Esophagus mucosa (tissue), 1 donor: Measurements from ENCODE around the gene ULK3. TPM values are rescaled to one million over a fixed set of nuclear protein-coding genes. Genes with fewer than 3 reads are reported as not detected.

Source experiments
- ATAC-seq: fragments of 200-7000 bp; cut with Tn5 transposase; one replicate; pipeline ENCODE4 v1.9.1; 2020
- total RNA-seq: library from RNA; stranded (reverse); gene quantifications from one replicate; pipeline ENCODE4 v1.2.4, GENCODE V29; 2023
- donor health status: DM: yes; HTN: yes; CAD: no.

ULK3 gene
- total RNA-seq, 1 donor from 2014 or later, result 43.3 TPM

- ATAC-seq, result no peak
Observed at GRCh38 chr15:74839526-74840395, 3.2 kb downstream of the ULK3 start.

GRCh38 chr15:74838746-74839525, 4.0 kb downstream of the ULK3 start:
- no peak for ATAC-seq

GRCh38 chr15:74838137-74838516, 4.8 kb downstream of the ULK3 start:
- no peak for ATAC-seq

DNA sequence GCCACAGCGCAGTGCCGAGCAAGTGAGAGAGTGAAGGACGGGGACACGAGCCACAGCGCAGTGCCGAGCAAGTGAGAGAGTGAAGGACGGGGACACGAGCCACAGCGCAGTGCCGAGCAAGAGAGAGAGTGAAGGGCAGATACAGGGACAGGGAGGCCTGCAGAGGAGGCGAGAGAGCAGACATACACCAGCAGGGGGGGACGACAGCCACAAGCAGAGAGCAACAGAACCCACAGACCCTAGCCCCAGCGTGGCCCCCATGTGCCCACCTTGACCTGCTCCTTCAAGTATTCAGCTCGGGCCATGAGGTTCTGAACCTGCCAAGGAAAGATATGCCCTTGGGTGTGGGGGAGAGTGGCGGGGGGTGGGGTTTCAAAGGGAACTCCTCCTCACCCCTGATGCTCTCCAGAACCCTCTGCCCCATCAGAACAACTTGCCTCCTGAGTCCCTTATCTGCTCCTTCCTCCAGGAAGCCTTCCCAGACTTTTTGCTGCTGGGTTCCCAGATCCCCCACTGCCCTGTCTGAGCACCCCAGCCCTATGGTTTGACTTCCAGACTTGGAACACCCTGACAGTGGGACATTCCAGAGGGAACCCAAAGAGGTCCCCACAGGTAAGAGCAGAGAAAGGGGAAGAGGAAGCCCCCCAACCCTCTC, 5.3 kb downstream of the ULK3 start:
- ATAC-seq, result no peak

- no peak for ATAC-seq
Observed at GRCh38 chr15:74836846-74837245, 6.1 kb downstream of the ULK3 start.

DNA sequence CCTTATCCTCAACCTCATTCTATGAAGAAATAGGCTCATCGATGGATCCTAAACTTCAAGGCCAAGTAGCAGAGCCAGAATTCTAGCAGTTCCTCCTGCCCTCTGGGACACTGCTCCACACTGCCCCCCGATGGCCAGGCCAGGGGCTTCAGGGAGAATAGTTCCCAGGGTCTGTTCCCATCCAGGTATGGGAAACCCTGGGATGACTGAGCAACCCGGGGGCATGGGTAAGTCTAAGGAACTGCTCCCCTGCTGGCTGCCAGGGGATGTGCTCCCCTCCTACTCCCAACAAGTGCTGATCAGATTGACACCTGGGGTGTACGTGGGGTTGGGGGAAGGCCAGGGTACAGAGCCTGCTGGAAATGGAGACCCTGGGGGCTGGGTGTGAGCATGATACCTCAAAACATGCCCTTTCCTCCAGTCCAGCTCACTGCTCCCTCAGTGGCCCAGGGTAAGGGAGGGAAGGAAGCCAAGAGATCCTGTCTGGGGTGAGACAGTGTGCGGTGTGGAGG, 7.6 kb downstream of the ULK3 start:
- ATAC-seq, result peak; percentile 47

DNA sequence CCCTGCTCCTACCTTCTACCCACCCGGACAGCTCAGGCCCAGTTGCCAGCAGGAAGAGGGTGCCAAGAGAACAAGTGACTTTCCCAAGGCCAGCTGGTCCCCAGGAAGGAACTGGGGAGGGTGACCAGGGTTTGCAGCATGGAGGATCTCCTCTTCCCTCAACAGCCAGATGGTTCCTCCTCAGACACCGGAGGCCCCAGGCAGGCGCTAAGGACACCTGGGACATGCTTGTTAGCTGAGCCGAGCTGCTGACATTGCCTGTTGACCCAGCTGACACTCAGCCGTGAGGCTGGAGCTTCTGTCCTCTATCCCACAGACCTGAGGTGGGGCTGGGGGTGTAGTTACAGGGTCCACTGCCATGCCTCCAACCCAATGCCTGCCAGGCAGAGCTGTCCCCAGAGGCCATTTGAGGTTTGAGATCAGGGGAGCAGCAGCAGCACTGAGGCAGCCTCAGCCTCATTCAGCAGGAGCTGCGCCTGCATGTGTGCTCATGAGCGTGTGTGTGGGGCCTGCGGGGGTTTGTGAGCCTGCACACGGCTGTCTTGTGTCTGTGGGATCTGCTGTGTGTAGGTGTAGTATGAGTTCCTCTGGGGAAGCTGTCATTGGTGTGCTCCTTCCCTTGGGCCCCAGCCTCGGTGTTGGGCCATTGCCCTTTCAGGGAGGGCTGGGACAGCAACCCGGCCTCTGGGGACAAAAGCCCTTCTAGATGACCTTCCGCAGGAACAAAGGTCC, 9.4 kb downstream of the ULK3 start:
- ATAC-seq, result no peak

GRCh38 chr15:74832826-74833225, 10.1 kb downstream of the ULK3 start:
- ATAC-seq, result no peak

DNA sequence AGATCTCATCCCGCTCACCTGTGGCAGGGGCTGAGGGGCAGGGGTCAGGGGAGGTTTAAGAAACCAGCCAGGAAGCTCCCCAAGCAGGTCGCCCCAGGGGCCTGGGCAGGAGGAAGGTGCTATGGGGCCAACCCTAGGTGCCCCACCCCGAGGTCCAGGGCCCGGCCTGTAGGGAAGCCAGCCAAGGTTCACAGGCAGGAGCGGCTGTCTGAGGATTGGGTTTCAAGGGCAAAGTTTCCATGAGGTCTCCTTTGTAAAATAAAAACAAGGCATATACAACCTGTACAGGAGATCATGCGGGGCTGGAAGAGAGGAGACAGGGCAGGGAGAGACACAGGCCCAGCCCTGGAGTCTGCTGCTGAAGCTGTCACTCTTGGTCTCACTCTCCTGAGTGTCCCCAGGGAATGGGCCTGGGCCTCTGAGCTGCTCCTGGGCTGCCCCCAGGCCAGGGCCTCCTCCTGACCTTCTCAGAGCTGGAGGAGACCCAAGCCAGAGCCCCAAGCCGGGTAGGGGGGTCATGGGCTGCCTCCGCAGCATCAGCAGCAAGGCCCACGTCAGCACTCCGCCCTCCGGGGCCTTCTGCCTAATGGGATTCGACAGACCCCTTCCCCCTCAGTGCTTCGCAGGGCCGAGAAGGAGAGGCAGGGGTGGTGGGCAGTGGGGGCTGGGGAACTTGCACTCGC, 11.0 kb downstream of the ULK3 start:
- no peak for ATAC-seq

DNA sequence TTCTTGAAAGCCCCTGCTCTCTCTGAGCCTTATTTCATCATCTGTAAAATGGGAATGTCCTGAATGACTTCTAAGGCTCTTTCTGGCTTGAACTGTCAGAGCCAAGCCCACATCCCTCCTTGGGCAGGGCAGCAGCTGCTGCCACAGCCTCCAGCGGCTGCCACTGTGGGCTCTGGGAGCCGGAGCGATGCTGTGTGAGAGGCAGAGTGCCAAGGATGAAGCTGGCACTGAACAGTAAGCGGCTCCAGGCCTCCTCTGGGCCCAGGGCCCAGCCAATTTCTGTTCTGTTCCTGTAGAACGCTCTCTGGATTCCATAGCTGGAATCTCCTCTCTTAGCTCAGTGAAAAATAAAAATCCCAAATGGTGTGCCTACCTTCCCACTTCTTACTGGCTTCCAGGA, 12.1 kb downstream of the ULK3 start:
- no peak for ATAC-seq

- ATAC-seq, result no peak
Observed at GRCh38 chr15:74829991-74830390, 13.0 kb downstream of the ULK3 start.

DNA sequence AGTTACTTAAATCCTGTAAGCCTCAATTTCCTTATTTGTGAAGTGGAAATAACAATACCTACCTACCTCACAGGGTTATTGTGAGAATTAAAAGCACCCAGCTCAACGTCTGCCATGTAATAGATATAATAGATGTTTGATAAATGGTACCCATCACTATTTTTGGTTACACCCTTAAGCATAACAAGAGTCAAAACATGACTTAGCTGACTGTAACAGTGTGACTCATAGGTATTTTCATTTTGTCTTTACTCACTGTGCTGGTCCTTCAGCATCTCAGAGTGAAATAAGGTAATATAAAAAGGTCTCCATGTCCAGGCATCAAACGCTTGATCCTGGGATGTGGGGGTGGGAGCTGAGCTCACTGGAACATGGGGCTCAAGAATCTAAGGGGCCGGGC, 13.5 kb downstream of the ULK3 start:
- ATAC-seq, result peak; percentile 15

DNA sequence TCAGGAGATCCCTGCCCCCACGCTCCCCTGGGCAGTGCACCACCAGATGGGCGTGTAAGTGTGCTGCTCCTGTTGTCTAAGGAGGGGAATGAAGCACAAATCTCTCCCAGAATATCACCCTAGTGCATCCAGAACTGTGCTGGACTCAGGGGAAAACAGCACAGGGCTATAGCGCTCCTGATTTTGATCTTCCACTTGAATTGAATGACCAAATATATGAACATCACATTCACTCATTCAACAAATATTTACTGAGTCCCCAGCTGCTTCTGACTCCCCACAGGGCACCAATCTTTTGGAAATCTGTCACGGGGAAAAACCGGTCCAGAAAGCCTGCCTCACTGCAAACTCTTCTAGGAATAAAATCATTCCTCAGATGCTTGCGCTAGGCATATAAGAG, 14.1 kb downstream of the ULK3 start:
- no peak for ATAC-seq

DNA sequence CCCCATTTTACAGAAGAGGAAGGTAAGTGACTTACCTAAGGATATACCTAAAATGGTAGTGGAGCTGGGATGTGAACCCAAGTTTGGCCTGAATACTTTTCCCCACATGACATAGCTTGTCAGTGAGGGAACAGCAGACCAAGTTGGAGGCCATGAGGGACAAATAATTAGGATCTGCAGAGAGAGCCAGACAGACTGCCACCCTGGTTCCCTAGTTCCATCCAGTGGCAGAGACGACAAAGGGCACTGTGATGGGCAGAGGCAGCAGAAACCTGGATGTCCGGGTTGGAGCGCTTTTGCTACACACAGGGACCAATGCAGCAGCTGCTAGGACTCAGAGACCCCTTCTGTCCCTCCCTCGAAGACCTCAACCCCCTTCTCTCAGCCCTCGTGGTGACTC, 15.3 kb downstream of the ULK3 start:
- no peak for ATAC-seq

GRCh38 chr15:74826921-74827320, 16.0 kb downstream of the ULK3 start:
- no peak for ATAC-seq

GRCh38 chr15:74826364-74826819, 16.6 kb downstream of the ULK3 start, which contains the start of gene CPLX3:
Gene CPLX3, plus strand, starts transcription at chr15:74826627. Its CDS starts 77 bp downstream, at chr15:74826704.
- ATAC-seq, result peak; percentile 30

- no peak for ATAC-seq
Observed at GRCh38 chr15:74825866-74826265, 17.1 kb downstream of the ULK3 start.

- ATAC-seq, result no peak
Observed at GRCh38 chr15:74824976-74825375, 18.0 kb downstream of the ULK3 start.

DNA sequence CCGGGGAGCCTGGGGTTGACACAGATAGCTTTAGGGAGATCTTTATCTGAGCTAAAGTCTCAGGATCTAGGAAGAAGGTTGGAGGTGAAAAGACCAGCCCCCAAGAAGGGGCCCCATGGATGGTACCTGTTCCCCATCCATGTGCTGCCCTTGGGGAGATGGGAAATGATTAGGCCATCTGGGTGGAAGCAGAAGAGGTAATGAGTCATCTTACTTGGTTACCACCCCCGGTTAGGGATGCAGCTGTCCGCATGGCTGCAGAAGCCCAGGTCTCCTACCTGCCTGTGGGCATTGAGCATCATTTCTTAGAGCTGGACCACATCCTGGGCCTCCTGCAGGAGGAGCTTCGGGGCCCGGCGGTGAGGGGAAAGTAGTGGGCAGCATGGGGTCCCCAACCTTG, 19.6 kb downstream of the ULK3 start:
- no peak for ATAC-seq

GRCh38 chr15:74822233-74822632, 20.7 kb downstream of the ULK3 start:
- ATAC-seq, result no peak

DNA sequence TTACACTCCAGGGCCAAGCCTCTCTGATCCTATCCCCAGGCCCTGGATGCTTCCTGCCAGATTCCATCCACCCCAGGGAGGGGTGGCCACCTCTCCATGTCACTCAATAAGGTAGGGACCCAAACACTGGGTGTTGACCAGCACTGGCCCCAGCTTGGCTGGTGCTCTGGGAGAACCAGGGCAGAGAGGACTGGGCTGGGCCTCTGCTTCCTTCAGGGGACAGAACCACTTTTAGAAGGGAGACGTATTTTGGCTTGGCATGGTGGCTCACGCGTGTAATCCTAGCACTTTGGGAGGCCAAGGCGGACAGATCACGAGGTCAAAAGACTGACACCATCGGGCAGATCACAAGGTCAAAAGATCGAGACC, 21.2 kb downstream of the ULK3 start:
- no peak for ATAC-seq
